ENCODE results near the gene FOXP1.

DNA sequence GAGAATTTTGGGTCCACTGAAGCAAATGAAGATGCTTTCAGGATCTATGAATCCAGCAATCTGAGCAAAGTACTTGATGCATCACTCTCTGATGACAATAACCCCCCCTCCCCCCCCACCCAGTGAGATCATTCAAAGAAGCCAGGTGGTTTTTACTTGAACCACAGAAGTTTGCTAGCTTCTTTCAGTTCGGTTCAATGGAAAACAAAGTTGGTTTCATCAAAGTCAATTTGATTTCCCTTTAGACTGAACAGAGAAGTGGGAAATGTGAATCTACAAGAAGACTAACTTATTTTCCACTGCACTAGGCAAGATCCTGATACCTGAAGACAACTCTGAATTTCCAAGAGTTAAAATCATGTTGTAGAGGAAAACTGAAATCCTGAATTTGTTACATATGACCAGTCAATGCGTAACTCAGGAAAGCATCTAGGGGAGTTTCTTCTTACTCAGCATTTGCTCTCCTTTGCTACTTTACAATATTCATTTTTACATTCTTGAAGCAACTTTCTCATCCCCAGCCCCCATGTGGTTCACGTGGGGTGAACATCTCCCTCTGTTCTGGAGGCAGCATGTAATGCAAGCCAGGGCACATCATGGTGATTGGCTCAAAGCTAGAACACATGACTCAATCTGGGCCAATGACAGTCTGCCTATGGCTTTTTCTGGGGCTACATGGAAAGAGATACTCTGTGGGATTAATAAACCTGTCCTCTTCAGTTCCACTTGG lies 572.6 kb downstream of the FOXP1 start:
- TF ChIP-seq, protein P1, sequence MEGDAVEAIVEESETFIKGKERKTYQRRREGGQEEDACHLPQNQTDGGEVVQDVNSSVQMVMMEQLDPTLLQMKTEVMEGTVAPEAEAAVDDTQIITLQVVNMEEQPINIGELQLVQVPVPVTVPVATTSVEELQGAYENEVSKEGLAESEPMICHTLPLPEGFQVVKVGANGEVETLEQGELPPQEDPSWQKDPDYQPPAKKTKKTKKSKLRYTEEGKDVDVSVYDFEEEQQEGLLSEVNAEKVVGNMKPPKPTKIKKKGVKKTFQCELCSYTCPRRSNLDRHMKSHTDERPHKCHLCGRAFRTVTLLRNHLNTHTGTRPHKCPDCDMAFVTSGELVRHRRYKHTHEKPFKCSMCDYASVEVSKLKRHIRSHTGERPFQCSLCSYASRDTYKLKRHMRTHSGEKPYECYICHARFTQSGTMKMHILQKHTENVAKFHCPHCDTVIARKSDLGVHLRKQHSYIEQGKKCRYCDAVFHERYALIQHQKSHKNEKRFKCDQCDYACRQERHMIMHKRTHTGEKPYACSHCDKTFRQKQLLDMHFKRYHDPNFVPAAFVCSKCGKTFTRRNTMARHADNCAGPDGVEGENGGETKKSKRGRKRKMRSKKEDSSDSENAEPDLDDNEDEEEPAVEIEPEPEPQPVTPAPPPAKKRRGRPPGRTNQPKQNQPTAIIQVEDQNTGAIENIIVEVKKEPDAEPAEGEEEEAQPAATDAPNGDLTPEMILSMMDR (IDR thresholded peaks at IDR 0.05; ENCODE audit: low read length) = no peak
- no peak for TF ChIP-seq EZH2 (IDR thresholded peaks at IDR 0.05; ENCODE audit: borderline replicate concordance, low read length)
